Panc1 (cell line): ENCODE data around the gene COL6A3.

ENCODE experiments used
- POLR2AphosphoS5 ChIP-seq: IDR thresholded peaks from 2 replicates; pipeline ENCODE4 v1.6.1; 2012; ENCODE audit warnings: mild to moderate bottlenecking, low read depth, low read length, moderate library complexity
- TCF7L2 ChIP-seq: IDR thresholded peaks from 2 replicates; pipeline ENCODE4 v1.6.1; 2011; ENCODE audit warnings: mild to moderate bottlenecking, low read depth, low read length, inconsistent platforms
- TF ChIP-seq, protein P1 (sequence below): fragments of 450-650 bp; IDR thresholded peaks from 2 replicates; pipeline ENCODE4 v1.5.1; 2017; ENCODE audit warnings: mild to moderate bottlenecking
- TF ChIP-seq, protein P2 (sequence below), 2 experiments: IDR thresholded peaks; 2 replicates each; pipeline ENCODE4 v1.6.1; 2011 to 2012; ENCODE audit warnings: low read depth in 2 of 2, control low read depth in 1 of 2, low read length in 1 of 2, mild to moderate bottlenecking in 1 of 2, moderate library complexity in 1 of 2; ENCODE audit not compliant: insufficient read depth in 1 of 2

DNA sequence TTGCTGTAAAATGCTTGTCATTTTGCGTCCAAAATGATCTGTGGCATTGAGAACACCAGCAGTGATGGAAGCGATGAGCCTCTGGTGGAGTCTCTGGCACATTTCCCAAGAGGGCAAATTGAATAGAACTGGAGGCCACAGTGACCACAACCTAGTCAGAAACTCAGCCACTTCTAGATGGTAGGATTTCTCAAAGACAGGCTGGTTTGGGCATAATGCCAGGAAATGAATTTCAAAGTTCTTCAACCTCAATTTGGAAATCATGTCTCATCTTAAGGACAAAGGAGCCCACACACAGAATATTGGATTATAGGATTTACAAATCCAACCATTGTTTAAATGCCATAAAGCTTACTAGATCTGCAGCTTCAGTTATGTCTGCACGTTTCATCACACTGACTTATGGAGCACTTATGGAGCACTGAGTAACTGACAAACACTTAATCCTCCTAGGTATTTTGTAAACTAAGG lies 132.1 kb downstream of the COL6A3 start:
- TF ChIP-seq POLR2AphosphoS5 (no peak), TCF7L2 (no peak)
- TF ChIP-seq, protein P1, sequence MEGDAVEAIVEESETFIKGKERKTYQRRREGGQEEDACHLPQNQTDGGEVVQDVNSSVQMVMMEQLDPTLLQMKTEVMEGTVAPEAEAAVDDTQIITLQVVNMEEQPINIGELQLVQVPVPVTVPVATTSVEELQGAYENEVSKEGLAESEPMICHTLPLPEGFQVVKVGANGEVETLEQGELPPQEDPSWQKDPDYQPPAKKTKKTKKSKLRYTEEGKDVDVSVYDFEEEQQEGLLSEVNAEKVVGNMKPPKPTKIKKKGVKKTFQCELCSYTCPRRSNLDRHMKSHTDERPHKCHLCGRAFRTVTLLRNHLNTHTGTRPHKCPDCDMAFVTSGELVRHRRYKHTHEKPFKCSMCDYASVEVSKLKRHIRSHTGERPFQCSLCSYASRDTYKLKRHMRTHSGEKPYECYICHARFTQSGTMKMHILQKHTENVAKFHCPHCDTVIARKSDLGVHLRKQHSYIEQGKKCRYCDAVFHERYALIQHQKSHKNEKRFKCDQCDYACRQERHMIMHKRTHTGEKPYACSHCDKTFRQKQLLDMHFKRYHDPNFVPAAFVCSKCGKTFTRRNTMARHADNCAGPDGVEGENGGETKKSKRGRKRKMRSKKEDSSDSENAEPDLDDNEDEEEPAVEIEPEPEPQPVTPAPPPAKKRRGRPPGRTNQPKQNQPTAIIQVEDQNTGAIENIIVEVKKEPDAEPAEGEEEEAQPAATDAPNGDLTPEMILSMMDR, result no peak
- TF ChIP-seq, protein P2, sequence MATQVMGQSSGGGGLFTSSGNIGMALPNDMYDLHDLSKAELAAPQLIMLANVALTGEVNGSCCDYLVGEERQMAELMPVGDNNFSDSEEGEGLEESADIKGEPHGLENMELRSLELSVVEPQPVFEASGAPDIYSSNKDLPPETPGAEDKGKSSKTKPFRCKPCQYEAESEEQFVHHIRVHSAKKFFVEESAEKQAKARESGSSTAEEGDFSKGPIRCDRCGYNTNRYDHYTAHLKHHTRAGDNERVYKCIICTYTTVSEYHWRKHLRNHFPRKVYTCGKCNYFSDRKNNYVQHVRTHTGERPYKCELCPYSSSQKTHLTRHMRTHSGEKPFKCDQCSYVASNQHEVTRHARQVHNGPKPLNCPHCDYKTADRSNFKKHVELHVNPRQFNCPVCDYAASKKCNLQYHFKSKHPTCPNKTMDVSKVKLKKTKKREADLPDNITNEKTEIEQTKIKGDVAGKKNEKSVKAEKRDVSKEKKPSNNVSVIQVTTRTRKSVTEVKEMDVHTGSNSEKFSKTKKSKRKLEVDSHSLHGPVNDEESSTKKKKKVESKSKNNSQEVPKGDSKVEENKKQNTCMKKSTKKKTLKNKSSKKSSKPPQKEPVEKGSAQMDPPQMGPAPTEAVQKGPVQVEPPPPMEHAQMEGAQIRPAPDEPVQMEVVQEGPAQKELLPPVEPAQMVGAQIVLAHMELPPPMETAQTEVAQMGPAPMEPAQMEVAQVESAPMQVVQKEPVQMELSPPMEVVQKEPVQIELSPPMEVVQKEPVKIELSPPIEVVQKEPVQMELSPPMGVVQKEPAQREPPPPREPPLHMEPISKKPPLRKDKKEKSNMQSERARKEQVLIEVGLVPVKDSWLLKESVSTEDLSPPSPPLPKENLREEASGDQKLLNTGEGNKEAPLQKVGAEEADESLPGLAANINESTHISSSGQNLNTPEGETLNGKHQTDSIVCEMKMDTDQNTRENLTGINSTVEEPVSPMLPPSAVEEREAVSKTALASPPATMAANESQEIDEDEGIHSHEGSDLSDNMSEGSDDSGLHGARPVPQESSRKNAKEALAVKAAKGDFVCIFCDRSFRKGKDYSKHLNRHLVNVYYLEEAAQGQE (IDR thresholded peaks at IDR 0.05; ENCODE audit: insufficient read depth in 1 of 2, low read depth in 2 of 2, low read length in 1 of 2), result no peak
